CD4-positive, alpha-beta T cell treated with Interleukin-12 subunit alpha and Interleukin-12 subunit beta, for 1 hour (primary cell): Measurements from ENCODE around the gene CCDC183.
"Not testable (repeated sequence)": the region's sequence is repeated elsewhere in the genome, so short reads cannot be mapped to it uniquely, and the experiment has no call there.

Experiments
- DNase-seq: peaks from one replicate; pipeline ENCODE4 v3.0.0-alpha.2; 2020

The CCDC183 gene

DNA sequence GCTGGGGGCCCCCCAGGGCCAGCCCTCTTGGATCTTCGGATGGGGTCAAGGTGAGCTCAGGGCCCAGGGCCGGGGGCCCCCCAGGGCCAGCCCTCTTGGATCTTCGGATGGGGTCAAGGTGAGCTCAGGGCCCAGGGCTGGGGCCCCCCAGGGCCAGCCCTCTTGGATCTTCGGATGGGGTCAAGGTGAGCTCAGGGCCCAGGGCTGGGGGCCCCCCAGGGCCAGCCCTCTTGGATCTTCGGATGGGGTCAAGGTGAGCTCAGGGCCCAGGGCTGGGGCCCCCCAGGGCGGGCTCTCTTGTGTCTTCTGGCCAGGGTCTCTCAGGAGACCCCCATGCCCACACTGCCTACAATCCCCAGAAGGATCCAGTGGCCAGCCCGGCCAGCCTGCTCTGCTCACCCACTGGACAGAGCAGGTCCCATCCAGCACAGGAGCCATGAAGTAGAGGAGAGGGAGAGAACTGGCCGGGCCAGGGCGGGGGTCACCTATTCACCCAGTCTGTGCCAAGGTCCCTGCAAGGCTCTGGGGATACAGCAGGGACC lies 6.9 kb downstream of the CCDC183 start:
- not testable (repeated sequence) for DNase-seq

DNA sequence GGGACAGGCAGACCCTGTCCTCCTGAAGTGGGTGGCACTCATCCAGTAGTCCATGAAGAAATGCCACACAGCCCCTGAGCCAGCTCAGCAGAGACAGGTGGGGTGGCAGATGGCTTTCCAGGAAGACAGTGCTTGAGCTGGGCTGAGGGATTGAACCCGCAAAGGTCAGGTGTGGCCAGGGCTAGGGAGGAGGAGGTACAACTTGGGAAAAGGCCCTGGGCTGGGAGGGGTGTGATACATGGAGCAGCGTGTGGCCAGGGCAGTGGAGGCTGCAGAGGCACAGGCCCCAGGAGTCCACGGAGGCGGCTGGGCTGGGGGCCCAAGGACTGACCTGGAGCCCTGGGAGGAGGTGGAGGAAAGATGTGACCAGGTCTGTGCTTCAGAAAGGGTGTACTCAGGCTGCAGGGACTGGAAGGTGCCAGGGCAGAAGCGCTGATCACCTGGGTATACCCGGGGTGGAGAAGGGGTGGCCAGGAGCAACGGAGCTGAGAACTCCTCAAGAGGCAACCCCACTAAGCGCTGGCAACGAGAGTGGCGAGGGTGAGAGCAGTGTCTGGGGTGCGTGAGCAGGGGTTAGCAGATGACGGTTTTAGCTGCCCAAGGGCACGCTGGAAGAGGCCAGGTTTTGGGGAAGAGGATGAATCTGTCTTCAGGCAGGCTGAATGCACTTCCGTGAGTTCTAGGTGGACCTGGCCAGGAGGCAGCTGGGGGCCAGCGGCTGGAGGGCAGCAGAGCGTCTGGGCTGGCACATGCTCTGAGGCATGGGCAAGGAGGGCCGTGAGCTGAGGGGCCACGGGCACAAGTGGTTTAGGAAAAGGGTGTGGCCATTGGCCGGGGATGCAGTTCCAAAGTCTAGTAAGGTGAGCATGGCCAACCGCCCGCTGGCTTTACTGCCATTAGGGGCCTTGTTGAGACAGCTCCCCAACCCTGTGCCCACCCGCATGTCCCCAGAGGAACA lies 7.7 kb downstream of the CCDC183 start:
- DNase-seq, result no peak

DNA sequence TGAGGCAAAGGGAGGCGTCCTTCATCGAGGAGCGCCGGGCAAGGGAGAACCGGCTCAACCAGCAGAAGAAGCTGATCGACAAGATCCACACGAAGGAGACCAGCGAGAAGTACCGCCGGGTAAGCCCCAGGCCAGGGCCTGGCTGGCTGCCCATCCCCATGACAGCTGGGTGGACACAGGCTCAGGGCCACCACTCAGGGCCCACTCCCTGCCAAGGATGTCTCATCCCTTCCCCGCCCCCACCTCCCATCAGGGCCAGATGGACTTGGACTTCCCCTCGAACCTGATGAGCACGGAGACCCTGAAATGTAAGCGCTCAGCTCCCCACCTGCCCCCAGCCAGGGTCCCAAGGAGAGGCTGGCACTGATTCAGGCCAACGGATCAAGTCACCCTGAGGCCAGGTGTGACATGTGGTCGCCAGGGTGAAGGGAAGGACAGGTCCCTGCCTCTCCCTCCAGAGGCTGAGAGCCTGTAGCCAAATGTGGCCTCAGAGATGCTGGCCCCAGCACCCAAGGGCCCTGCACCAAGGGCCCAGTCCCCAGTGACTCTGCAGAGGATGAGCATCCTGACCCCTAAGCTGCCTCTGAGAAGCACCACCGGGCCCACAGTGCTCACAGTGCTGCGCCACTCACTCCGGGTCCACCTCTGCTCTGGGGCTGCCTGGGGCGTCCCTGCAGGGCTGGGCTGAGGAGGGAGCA lies 8.5 kb downstream of the CCDC183 start:
- no peak for DNase-seq

DNA sequence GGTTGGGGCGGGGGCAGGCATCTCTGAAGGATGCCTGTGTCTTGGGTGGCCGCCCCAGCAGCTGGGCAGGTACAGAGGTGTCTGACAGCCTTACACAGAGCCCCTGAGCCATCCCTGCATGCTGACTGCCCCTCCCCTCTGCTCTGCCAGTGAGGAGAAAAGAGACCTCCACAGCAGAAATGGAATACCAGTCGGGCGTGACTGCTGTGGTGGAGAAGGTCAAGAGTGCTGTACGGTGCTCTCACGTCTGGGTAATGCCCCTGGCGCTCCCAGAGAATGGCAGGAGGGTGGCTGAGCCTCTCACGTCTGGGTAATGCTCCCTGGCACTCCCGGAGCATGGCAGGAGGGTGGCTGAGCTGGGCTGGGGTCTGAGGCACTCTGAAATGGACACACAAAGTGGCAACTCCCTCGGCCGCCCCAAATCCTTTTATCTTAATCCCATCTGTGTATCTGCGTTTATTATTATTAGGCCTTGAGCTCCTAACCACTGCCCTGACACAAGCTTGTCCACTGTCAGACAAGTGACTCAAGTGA lies 9.1 kb downstream of the CCDC183 start:
- DNase-seq, result no peak

DNA sequence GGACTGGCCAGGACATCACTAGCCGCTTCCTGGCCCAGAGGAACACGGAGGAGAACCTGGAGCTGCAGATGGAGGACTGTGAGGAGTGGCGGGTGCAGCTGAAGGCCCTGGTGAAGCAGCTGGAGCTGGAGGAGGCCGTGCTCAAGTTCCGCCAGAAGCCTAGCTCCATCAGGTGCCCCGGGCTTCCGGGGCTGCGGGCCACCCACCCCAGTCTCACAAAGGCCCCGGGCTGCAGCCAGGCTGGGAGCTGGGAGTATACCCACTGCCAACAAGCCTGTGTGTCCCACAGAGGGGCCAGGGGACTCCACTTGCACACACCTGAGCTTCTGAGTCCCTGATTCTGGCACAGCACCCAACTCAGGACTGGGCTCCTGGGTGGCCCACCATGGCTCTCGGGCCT lies 9.9 kb downstream of the CCDC183 start:
- no peak for DNase-seq

DNA sequence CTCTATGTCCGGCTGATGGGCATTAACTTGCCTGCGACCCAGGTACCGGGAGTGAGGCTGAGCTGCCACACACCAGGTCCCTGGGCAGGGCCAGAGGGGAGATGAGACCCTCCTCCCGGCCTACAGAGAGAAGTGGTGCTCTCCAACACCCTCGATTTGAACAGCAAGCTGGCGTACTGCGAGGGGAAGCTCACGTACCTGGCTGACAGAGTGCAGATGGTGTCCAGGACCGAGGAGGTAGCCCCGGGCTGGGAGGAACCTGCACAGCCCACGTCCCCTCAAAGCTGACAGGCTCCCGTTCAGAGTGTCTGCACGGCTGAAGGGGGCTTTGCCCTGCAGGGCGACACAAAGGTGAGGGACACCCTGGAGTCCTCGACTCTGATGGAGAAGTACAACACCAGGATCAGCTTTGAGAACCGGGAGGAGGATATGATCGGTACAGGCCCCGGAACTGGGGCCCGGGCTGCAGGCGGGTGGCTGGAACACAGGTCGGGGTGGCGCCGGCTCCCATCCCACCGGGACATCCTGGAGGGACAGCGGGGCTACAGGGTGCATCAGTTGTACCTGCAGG lies 10.6 kb downstream of the CCDC183 start:
- DNase-seq, result no peak

DNA sequence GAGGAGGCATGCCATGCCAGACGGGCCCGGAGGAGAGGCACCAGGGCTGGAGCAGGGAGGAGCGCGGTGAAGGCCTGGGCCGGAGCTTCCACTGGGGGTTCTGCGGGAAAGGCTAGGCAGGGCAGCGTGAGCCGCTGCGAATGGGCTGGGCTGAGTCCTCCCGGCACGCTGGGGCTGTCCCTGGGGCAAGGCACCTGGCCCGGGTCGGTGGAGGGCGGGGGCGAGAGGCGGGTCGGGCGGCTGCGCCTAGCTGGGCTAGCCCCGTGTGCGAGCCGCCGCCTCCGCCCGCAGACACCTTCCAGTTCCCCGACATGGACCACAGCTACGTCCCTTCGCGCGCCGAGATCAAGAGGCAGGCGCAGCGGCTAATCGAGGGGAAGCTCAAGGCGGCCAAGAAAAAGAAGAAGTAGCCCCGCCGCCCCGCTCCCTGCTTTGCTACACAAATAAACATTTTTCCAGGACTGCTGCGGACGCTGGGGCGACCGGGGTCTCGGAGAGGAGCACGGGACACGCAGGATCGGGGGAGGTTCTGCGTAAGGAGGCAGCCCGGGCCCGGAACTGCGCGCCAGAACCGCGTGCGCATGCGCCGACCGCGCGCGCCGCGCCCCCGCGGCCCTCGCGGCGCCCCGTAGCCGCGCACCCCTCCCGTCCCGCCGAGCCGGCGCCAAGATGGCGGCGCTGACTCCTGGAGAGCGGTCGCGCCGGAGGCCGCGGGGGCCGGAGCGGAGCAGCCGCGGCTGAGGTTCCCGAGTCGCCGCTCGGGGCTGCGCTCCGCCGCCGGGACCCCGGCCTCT lies 11.3 kb downstream of the CCDC183 start, which contains the start of gene RABL6:
Gene RABL6 (plus strand): TSS at position 668 of the 794 bp plus-strand sequence. CDS start 249 bp downstream, outside the sequence.
- peak; percentile 89 for DNase-seq

DNA sequence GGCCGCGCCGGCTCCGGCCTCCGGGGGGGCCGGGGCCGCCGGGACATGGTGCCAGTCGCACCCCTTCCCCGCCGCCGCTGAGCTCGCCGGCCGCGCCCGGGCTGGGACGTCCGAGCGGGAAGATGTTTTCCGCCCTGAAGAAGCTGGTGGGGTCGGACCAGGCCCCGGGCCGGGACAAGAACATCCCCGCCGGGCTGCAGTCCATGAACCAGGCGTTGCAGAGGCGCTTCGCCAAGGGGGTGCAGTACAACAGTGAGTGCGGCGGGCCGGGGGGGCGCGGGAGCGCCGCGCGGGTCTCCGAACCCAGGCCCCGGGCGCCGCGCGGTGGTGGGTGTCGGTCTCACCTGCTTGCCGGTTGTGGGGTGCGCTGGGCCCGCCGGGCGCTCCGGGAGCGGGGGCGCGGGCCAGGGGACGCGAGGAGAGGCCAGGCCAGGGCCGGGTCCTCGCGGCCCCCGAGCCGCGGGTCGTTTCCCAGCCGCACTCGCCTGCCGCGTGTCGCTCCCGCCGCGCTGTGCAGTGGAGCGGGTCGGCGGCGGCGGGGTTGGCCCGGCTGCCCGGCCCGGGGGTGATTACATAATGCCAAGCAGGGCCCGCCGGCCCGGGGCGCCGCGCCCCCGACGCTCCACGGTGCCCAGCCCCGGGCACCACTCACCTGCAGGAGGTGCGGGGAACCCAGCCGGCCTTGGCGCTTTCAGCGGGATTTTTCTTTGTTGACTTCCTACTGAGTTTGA lies 12.1 kb downstream of the CCDC183 start:
- peak; percentile 60 for DNase-seq

DNA sequence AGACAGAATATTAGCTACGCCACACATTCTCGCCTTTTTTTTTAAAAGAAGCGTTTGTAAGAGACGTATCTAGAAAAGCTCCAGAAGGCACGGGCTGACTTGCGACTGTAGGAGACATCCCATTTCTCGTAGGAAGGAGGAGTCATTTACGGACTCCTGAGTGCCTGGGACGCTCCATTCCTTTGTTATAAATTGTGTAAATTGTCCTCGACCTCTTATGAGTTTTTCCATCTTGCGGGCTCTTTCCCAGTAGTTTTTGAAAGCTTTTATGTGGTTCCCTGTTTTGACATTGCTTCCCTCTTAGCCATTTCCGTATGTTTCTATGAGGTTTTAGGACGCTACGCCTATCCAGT lies 12.6 kb downstream of the CCDC183 start:
- DNase-seq, result no peak

DNA sequence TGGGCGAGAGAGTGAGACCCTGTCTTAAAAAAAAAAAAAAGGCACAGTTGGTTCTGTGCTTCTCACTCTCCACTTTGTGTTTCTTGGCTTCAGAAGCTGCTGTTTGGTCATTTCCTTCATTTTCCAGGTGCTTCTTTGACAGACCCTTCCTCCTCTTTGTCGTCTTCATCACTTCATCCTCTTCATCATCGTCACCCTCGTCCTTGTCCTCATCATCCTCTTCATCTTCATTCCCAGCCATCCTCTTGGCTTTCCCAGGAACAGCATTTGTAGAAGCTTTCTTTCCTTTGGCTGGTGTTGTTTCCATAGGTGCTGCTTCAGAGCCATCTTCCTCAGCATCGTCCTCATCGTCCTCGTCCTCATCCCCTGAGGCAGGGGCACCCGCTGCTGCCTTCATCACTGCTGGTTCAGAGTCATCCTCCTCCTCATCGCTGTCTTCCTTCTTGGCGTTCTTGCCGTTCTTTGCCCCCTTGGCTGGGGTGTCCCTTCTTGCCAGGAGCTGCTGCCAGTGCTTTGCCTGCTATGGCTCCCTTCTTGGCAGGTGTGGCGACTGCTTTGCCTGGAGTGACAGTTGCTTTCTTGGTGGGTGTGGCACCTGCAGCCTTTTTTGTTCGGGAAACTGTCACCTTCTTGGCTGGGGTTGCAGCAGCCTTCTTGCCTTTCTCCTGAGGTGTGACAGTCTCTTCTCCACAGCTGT lies 18.7 kb downstream of the CCDC183 start:
- DNase-seq, result no peak

DNA sequence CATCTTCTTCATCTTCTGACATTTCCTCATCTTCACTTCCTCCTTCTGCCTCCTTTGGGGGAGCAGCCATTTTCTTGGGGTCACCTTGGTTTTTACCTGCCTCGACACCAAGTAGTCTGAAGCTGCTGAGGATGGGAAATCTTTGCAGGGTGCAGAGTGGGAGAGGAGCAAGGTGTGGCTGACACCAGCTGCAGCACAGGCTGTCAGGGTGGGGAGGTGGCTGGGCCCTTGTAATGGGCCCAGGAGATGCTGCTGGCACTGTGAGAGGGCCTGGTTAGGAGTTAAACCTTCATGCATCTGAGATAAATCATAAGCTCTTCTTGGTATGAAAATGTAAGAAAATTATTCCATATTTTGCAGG lies 19.3 kb downstream of the CCDC183 start:
- no peak for DNase-seq

DNA sequence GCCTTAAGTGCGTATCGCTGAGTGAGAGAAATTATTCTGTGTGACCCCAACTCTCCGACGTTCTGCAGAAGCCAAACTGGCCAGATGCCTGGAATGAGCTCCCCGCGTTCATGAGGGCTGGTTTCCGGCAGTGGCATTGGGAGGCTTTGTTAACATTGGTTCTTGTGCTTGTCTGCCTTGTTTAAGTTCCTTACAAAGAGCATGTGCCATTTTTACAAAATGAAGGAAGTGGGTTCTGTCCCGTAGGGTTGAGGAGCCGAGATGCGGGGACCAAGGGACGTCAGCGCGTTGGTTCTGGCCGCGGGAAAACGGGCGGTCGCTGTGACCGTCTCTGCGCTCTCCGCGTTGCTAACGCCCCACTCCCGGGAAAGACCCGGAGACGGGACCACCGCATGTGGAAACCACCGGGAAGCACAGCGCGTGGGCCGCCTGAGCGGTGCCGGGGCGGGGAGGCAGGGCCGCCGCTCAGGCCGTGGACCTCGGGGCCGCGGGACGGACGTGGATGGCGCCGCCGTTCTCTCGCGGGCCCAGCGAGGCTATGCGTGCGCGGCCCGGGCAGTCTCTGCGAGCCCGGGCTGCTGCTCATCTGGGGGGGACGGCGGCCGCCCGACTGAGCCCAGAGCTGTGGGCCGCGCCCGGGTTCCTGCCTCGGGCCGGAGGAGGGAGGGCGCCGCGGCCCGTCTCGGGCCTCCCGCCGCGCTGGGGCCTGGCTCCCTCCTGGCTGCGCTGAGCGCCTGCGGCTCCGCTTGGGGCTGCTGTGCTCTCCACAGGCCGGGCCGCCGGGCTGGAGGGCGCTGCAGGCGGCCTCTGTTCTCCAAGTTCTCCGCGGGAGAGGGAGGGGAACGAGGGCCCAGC lies 25.1 kb downstream of the CCDC183 start:
- DNase-seq, result no peak

DNA sequence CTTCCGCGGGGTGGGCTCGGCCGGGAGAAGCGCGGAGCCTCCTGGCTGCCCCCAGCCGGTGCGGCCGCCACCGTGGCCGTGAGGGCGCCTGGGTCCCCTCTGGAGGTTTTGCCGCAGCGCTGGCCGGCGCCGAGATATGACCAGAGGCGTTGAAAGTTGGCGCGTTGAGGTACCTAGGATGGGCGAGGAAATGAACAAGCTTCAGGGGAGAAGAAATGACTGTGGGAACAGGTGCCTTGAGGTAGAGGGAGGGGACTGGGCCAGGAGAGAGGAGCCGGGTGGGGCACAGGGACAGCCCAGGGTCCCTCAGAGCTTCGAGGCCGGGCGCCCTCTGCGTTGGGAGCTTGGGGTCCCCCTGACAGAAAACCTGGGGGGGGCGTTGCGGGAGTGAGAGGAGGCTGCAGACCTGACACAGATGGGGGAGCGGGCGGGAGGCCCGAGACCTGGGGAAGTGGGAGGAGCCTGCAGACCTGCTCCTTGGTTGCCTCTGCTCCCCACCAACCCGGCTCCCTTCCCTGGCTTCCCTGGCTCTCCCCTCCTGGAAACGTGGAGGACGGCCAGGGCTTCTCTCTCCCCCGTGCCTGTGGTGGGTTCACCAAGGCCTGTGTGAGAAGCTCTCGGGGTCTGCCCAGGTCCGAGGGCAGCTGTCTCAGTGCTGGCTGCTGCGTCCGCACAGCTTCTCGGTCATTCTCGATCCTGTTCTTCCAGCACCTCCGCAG lies 25.8 kb downstream of the CCDC183 start:
- no peak for DNase-seq

DNA sequence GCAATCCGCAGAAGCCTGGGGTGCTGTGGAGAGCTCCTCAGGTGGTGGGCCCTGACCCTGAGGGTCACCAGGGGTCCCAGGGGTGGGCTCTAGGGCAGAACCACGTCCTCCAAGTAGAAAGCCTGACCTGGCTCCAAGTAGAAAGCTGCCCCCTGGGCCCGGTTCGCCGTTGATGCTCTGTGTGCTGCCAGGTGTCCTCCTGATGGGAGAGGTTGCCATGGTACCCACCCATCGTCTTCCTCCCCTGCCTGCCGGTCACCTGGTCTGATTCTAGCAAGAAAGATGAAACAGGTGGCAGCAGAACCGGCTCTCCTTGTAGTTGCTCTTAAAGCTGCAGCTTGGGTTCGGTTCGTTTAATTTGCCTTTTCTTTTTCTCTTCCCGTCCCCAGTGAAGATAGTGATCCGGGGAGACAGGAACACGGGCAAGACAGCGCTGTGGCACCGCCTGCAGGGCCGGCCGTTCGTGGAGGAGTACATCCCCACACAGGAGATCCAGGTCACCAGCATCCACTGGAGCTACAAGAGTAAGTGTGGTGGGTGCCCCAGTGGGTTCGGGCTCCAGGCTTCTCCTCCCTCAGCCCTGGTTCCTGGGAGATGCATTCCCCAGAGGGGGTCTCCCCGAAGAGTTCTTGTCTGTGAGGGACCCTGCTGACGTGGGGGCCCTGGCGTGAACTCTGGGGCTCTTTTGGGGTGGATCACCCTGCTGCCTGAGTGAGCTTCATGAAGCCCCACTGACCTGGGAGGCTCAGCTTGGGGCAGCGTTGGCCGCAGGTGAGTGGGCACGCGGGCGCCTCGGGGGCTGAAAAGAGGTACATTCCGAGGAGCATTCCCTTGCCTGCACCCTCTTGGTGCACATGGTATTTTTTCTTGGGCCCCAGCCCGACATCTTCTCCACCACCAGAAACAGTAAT lies 27.3 kb downstream of the CCDC183 start:
- DNase-seq, result no peak

DNA sequence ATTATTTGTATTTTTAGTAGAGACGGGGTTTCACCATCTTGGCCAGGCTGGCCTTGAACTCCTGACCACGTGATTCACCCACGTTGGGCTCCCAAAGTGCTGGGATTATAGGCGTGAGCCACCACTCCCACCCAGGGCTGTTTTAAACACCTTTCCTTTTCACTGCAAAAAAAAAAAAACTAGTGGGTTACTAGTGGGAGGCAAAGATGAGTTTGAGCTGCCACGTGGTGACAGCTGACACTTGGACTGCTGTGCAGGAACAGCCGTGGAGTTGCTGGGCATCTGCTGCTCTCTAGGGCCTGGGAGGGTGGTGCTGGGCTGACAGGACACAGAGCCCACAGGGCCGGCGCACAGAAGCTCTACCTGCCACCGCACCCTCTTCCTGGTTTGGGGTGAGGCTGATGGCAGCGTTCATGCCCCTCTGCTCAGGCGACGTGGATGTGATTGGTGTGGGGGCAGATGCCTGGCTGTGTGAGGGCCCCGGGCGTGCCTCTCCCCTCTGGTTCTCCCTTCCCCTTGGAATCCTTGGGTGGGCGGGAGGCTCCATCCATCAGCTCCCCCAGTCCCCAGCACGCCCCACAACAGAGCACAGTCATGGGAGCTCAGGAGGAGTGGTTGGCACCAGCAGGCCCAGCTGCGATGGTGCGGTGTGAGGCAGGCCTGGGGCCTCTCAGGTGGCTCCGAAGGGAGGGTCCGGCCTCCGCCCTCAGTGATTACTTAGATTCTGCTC lies 28.5 kb downstream of the CCDC183 start:
- DNase-seq, result no peak

DNA sequence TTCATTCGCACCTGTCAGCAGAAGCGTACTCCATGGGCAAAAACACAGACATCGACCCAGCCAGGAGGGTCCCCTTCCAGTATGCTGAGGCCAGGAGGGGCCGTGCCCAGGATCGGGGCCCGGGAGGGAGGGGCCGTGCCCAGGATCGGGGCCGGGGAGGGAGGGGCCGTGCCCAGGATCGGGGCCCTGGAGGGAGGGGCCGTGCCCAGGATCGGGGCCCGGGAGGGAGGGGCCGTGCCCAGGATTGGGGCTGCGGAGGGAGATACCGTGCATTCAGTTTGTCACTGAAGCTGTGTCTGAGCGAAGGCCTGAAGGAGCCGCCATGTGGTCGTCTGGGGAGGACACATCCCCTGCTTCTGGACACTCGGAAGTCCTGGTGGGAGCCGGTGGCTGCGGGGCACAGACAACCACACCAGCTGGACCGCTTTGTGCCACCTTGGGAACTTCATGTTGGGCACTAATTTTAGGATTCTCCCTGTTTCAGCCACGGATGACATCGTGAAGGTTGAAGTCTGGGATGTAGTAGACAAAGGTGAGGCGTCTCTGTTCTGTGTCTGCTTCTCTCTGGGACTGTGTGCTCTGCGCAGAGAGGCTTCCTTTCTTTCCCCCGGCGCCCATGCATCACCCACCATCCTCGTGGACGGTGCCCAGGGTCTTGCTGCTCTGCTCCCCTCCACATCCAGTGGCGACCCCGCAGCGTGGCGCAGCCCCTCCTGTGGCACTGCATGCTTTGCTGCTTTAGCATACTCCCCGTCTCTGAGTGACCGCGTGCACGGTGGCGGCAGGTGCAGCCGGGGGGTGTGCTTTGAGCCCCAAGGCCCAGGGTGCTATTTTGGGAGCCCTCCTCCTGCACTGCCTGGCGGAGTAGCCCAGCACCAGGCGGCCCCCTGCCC lies 29.4 kb downstream of the CCDC183 start:
- no peak for DNase-seq

DNA sequence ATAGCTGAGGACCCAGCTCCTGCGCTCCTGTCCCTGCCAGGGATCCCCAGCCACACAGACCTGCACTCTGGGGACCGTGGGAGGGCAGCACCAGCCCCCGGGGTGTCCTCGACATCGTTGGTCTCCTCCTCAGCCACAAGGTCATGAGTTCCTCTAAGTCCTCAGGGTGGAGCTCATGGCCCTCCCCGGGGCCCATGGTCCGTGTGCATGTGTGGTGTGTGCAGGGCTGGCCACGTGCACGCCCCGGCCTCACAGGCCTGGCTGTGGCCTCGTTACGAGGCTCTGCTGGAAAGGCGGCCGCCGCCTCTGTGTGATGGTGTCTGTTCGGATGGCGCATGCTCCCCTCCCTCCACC lies 30.0 kb downstream of the CCDC183 start:
- no peak for DNase-seq
